ACC112 (cell line): ENCODE measurements around the gene BMERB1.
"Not testable (repeated sequence)": the region's sequence is repeated elsewhere in the genome, so short reads cannot be mapped to it uniquely, and the experiment has no call there.

Source experiments
- H2AFZ ChIP-seq: fragments of 200-600 bp; sonication (generic); one replicate; pipeline ENCODE4 v1.6.0; 2017; ENCODE audit warnings: antibody characterized with exemption, low read length; ENCODE audit not compliant: unreplicated experiment
- H3K27ac ChIP-seq: fragments of 200-600 bp; sonication (generic); 2 replicates; pipeline ENCODE4 v1.5.1; 2014; ENCODE audit warnings: low read depth, mild to moderate bottlenecking, antibody characterized with exemption, low read length, moderate library complexity
- H3K27me3 ChIP-seq: fragments of 200-600 bp; sonication (generic); 2 replicates; pipeline ENCODE4 v1.6.1; 2014; ENCODE audit warnings: mild to moderate bottlenecking, antibody characterized with exemption, low read length, moderate library complexity, mixed read lengths; ENCODE audit not compliant: insufficient read depth
- H3K36me3 ChIP-seq: fragments of 200-600 bp; sonication (generic); 2 replicates; pipeline ENCODE4 v1.6.1; 2016; ENCODE audit warnings: mild to moderate bottlenecking, antibody characterized with exemption, low read length, moderate library complexity, mixed read lengths; ENCODE audit not compliant: insufficient read depth
- H3K4me1 ChIP-seq: fragments of 200-600 bp; sonication (generic); one replicate; pipeline ENCODE4 v1.6.1; 2016; ENCODE audit warnings: low read length, mixed read lengths; ENCODE audit not compliant: insufficient read depth, unreplicated experiment, control insufficient read depth
- H3K4me3 ChIP-seq: fragments of 200-600 bp; sonication (generic); 2 replicates; pipeline ENCODE4 v1.5.1; 2014; ENCODE audit warnings: mild to moderate bottlenecking, low read depth, low read length
- H3K79me2 ChIP-seq: fragments of 200-600 bp; sonication (generic); one replicate; pipeline ENCODE4 v1.6.0; 2016; ENCODE audit warnings: low read length; ENCODE audit not compliant: control insufficient read depth, unreplicated experiment, insufficient read depth

Gene BMERB1

GRCh38 chr16:15539197-15539596 is 104.8 kb downstream of the BMERB1 start:
- H3K4me3 ChIP-seq, result no peak overlapping the region
- H3K79me2 ChIP-seq, result no peaks in the 10 kb centered on the region
- H3K27ac ChIP-seq, result no peak overlapping the region
- H2AFZ ChIP-seq, result no peak overlapping the region
- H3K4me1 ChIP-seq, result no peaks in the 10 kb centered on the region
- H3K27me3 ChIP-seq, result no peaks in the 10 kb centered on the region
- no peaks in the 10 kb centered on the region; the same call in 1 of the 2 replicates for H3K36me3 ChIP-seq

GRCh38 chr16:15542261-15542660 is 107.9 kb downstream of the BMERB1 start:
- H3K27ac ChIP-seq, result no peak overlapping the region
- H2AFZ ChIP-seq, result no peak overlapping the region
- no peaks in the 10 kb centered on the region; the same call in 1 of the 2 replicates for H3K36me3 ChIP-seq
- H3K79me2 ChIP-seq, result no peaks in the 10 kb centered on the region
- no peaks in the 10 kb centered on the region for H3K27me3 ChIP-seq
- no peak overlapping the region for H3K4me3 ChIP-seq
- H3K4me1 ChIP-seq, result no peaks in the 10 kb centered on the region

GRCh38 chr16:15542734-15543347 is 108.5 kb downstream of the BMERB1 start:
- no peak overlapping the region for H2AFZ ChIP-seq
- H3K4me1 ChIP-seq, result no peaks in the 10 kb centered on the region
- no peaks in the 10 kb centered on the region for H3K27me3 ChIP-seq
- H3K4me3 ChIP-seq, result no peak overlapping the region
- no peaks in the 10 kb centered on the region; the same call in 1 of the 2 replicates for H3K36me3 ChIP-seq
- no peaks in the 10 kb centered on the region for H3K79me2 ChIP-seq
- no peak overlapping the region for H3K27ac ChIP-seq

GRCh38 chr16:15544405-15544804 is 110.0 kb downstream of the BMERB1 start:
- no peak overlapping the region for H3K27ac ChIP-seq
- H3K36me3 ChIP-seq, result no peaks in the 10 kb centered on the region; the same call in 1 of the 2 replicates
- H3K27me3 ChIP-seq, result no peaks in the 10 kb centered on the region
- H3K79me2 ChIP-seq, result no peaks in the 10 kb centered on the region
- no peaks in the 10 kb centered on the region for H3K4me1 ChIP-seq
- H3K4me3 ChIP-seq, result no peak overlapping the region
- no peak overlapping the region for H2AFZ ChIP-seq

GRCh38 chr16:15545544-15545943 is 111.2 kb downstream of the BMERB1 start:
- H3K4me1 ChIP-seq, result no peaks in the 10 kb centered on the region
- H3K4me3 ChIP-seq, result no peak overlapping the region
- no peaks in the 10 kb centered on the region for H3K27me3 ChIP-seq
- H3K36me3 ChIP-seq, result no peaks in the 10 kb centered on the region; the same call in 1 of the 2 replicates
- H3K79me2 ChIP-seq, result no peaks in the 10 kb centered on the region
- H2AFZ ChIP-seq, result no peak overlapping the region
- no peak overlapping the region for H3K27ac ChIP-seq

GRCh38 chr16:15547072-15547767 is 112.8 kb downstream of the BMERB1 start:
- H3K36me3 ChIP-seq, result not testable (repeated sequence)

GRCh38 chr16:15547768-15548096 is 113.3 kb downstream of the BMERB1 start:
- Histone ChIP-seq H3K27ac (no peak overlapping the region), H3K27me3 (no peaks in the 10 kb centered on the region), H3K4me3 (no peak overlapping the region), H3K79me2 (no peaks in the 10 kb centered on the region), H3K4me1 (no peaks in the 10 kb centered on the region), H3K36me3 (no peaks in the 10 kb centered on the region; the same call in 1 of the 2 replicates), H2AFZ (no peak overlapping the region)

More at GRCh38 chr16:15547072-15547767, 112.8 kb downstream of the BMERB1 start:
- H3K4me3 ChIP-seq, H3K79me2 ChIP-seq, H2AFZ ChIP-seq, H3K27ac ChIP-seq, H3K27me3 ChIP-seq, H3K4me1 ChIP-seq: not testable (repeated sequence)

- no peak overlapping the region for H3K27ac ChIP-seq
- no peaks in the 10 kb centered on the region for H3K79me2 ChIP-seq
- H3K4me1 ChIP-seq, result no peaks in the 10 kb centered on the region
- H3K27me3 ChIP-seq, result no peaks in the 10 kb centered on the region
- no peak overlapping the region for H3K4me3 ChIP-seq
- H2AFZ ChIP-seq, result no peak overlapping the region
- no peaks in the 10 kb centered on the region; the same call in 1 of the 2 replicates for H3K36me3 ChIP-seq
Observed at GRCh38 chr16:15548482-15548891, 114.1 kb downstream of the BMERB1 start.

- H3K36me3 ChIP-seq, result no peaks in the 10 kb centered on the region
- no peaks in the 10 kb centered on the region for H3K27me3 ChIP-seq
- H3K27ac ChIP-seq, result no peak overlapping the region
- no peak overlapping the region for H3K4me3 ChIP-seq
- H3K4me1 ChIP-seq, result no peaks in the 10 kb centered on the region
- no peaks in the 10 kb centered on the region for H3K79me2 ChIP-seq
- H2AFZ ChIP-seq, result no peak overlapping the region
Observed at GRCh38 chr16:15552507-15552906, 118.1 kb downstream of the BMERB1 start.

- H3K36me3 ChIP-seq, result no peaks in the 10 kb centered on the region
- no peak overlapping the region for H3K27ac ChIP-seq
- no peaks in the 10 kb centered on the region for H3K4me1 ChIP-seq
- H3K4me3 ChIP-seq, result no peak overlapping the region
- H3K79me2 ChIP-seq, result no peaks in the 10 kb centered on the region
- H3K27me3 ChIP-seq, result no peaks in the 10 kb centered on the region
- H2AFZ ChIP-seq, result no peak overlapping the region
Observed at GRCh38 chr16:15553313-15554088, 119.1 kb downstream of the BMERB1 start.
